ENCODE measurements around the gene RMI1.

RMI1 gene

GRCh38 chr9:83965350-83966208, 15.0 kb upstream of the RMI1 start (continued):
- TF ChIP-seq ZNF521 (tag by site-specific recombination; IDR thresholded peaks at IDR 0.05) (no peak), ZNF596 (tag by site-specific recombination; IDR thresholded peaks at IDR 0.05) (no peak), ZFHX2 (tag by site-specific recombination; conservative IDR thresholded peaks at IDR 0.05) (no peak), ZNF692 (tag by site-specific recombination; IDR thresholded peaks at IDR 0.05) (no peak), HOXA7 (CRISPR knock-in tag; IDR thresholded peaks at IDR 0.05; ENCODE audit: borderline replicate concordance) (no peak), ZNF624 (tag by site-specific recombination; IDR thresholded peaks at IDR 0.05) (no peak), ZNF175 (tag by site-specific recombination; IDR thresholded peaks at IDR 0.05) (no peak), AEBP2 (tag by site-specific recombination; IDR thresholded peaks at IDR 0.05; ENCODE audit: borderline replicate concordance) (no peak), ZNF416 (tag by site-specific recombination; IDR thresholded peaks at IDR 0.05) (no peak), ZSCAN4 (tag by site-specific recombination; IDR thresholded peaks at IDR 0.05) (no peak), ZNF174 (tag by site-specific recombination; IDR thresholded peaks at IDR 0.05) (no peak), ZNF76 (tag by site-specific recombination; IDR thresholded peaks at IDR 0.05; ENCODE audit: borderline replicate concordance, low read depth) (no peak), ZNF558 (tag by site-specific recombination; IDR thresholded peaks at IDR 0.05) (no peak), ZNF157 (tag by site-specific recombination; IDR thresholded peaks at IDR 0.05) (no peak), ZNF549 (tag by site-specific recombination; IDR thresholded peaks at IDR 0.05) (no peak), ZNF473 (tag by site-specific recombination; IDR thresholded peaks at IDR 0.05) (no peak), ZNF19 (tag by site-specific recombination; IDR thresholded peaks at IDR 0.05; ENCODE audit: low read depth) (no peak), ZNF214 (tag by site-specific recombination; IDR thresholded peaks at IDR 0.05; ENCODE audit: borderline replicate concordance) (no peak), ZNF202 (tag by site-specific recombination; IDR thresholded peaks at IDR 0.05; ENCODE audit: borderline replicate concordance) (no peak), ZNF623 (tag by site-specific recombination; IDR thresholded peaks at IDR 0.05) (no peak), ZNF404 (tag by site-specific recombination; IDR thresholded peaks at IDR 0.05) (no peak), ZNF335 (tag by site-specific recombination; conservative IDR thresholded peaks at IDR 0.05) (no peak; the same call in 1 of the 2 replicates), ZNF677 (tag by site-specific recombination; IDR thresholded peaks at IDR 0.05) (no peak), ZNF426 (tag by site-specific recombination; IDR thresholded peaks at IDR 0.05) (no peak), ZNF114 (tag by site-specific recombination; IDR thresholded peaks at IDR 0.05) (no peak), ZNF660 (tag by site-specific recombination; IDR thresholded peaks at IDR 0.05) (no peak), ZNF354C (tag by site-specific recombination; IDR thresholded peaks at IDR 0.05; ENCODE audit: borderline replicate concordance, low read depth) (no peak), ZNF555 (tag by site-specific recombination; conservative IDR thresholded peaks at IDR 0.05) (no peak), SP2 (tag by site-specific recombination; IDR thresholded peaks at IDR 0.05) (peak; percentile 11; the same call in 1 of the 2 replicates), IKZF3 (tag by site-specific recombination; IDR thresholded peaks at IDR 0.05) (peak; percentile 40; the same call in 1 of the 2 replicates)
- TF ChIP-seq, protein P1, sequence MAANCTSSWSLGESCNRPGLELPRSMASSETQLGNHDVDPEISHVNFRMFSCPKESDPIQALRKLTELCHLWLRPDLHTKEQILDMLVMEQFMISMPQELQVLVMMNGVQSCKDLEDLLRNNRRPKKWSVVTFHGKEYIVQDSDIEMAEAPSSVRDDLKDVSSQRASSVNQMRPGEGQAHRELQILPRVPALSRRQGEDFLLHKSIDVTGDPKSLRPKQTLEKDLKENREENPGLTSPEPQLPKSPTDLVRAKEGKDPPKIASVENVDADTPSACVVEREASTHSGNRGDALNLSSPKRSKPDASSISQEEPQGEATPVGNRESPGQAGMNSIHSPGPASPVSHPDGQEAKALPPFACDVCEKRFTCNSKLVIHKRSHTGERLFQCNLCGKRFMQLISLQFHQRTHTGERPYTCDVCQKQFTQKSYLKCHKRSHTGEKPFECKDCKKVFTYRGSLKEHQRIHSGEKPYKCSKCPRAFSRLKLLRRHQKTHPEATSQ (tag by site-specific recombination; IDR thresholded peaks at IDR 0.05), result no peak
- TF ChIP-seq, protein P2, sequence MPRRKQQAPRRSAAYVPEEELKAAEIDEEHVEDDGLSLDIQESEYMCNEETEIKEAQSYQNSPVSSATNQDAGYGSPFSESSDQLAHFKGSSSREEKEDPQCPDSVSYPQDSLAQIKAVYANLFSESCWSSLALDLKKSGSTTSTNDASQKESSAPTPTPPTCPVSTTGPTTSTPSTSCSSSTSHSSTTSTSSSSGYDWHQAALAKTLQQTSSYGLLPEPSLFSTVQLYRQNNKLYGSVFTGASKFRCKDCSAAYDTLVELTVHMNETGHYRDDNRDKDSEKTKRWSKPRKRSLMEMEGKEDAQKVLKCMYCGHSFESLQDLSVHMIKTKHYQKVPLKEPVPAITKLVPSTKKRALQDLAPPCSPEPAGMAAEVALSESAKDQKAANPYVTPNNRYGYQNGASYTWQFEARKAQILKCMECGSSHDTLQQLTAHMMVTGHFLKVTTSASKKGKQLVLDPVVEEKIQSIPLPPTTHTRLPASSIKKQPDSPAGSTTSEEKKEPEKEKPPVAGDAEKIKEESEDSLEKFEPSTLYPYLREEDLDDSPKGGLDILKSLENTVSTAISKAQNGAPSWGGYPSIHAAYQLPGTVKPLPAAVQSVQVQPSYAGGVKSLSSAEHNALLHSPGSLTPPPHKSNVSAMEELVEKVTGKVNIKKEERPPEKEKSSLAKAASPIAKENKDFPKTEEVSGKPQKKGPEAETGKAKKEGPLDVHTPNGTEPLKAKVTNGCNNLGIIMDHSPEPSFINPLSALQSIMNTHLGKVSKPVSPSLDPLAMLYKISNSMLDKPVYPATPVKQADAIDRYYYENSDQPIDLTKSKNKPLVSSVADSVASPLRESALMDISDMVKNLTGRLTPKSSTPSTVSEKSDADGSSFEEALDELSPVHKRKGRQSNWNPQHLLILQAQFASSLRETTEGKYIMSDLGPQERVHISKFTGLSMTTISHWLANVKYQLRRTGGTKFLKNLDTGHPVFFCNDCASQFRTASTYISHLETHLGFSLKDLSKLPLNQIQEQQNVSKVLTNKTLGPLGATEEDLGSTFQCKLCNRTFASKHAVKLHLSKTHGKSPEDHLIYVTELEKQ (tag by site-specific recombination; IDR thresholded peaks at IDR 0.05; ENCODE audit: borderline replicate concordance), result 0 out of 2 replicates have a peak, but pooled peaks have one; percentile 35

Measured in HEK293 (cell line).